ENCODE data around the gene CDK11A. TPM values are rescaled to one million over a fixed set of nuclear protein-coding genes. Genes with fewer than 3 reads are reported as not detected.
"Not testable (repeated sequence)": the region's sequence is repeated elsewhere in the genome, so short reads cannot be mapped to it uniquely, and the experiment has no call there.

Gene CDK11A
- total and polyA plus RNA-seq, 5 donors from 2014 or later = 10.2 to 212 (median 15.6) TPM

DNA sequence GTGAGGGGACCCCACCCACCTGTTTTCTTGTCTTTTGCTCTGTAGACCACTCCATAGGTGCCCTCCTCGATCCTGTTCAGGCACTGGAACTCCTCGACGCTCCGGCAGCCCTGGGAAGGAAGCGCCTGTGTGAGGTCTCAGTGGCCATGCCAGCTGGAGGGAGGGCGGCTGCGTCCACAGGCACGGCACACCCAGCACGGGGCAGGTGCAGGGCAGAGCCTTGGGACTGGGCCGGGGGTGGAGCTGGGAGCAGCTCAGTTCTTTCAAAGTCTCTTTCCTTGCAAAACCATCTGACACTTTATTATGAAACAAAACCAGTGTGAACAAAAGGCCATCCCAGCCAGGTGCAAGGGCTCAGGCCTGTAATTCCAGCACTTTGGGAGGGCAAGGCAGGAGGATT is 18.5 kb downstream of the CDK11A start:
- H3K4me1 ChIP-seq (ENCODE audit: control insufficient read depth, insufficient read depth, low read length, poor library complexity, severe bottlenecking); H3K4me3 ChIP-seq (ENCODE audit: low read depth, low read length); H3K4me3 Mint-ChIP-seq; H3K27ac ChIP-seq (ENCODE audit: insufficient read depth, low read length, poor library complexity, severe bottlenecking); H3K4me1 Mint-ChIP-seq; H3K27me3 Mint-ChIP-seq; H3K27me3 ChIP-seq (ENCODE audit: control insufficient read depth, insufficient read depth, low read length); H3K36me3 ChIP-seq (ENCODE audit: control insufficient read depth, insufficient read depth, low read length); H3K27ac Mint-ChIP-seq; H3K36me3 Mint-ChIP-seq; H3K9me3 Mint-ChIP-seq; H3K9me3 ChIP-seq (ENCODE audit: control insufficient read depth in 2 of 2, low read length in 2 of 2); DNase-seq; ATAC-seq (ENCODE audit: low read depth in 2 of 2): not testable (repeated sequence)

DNA sequence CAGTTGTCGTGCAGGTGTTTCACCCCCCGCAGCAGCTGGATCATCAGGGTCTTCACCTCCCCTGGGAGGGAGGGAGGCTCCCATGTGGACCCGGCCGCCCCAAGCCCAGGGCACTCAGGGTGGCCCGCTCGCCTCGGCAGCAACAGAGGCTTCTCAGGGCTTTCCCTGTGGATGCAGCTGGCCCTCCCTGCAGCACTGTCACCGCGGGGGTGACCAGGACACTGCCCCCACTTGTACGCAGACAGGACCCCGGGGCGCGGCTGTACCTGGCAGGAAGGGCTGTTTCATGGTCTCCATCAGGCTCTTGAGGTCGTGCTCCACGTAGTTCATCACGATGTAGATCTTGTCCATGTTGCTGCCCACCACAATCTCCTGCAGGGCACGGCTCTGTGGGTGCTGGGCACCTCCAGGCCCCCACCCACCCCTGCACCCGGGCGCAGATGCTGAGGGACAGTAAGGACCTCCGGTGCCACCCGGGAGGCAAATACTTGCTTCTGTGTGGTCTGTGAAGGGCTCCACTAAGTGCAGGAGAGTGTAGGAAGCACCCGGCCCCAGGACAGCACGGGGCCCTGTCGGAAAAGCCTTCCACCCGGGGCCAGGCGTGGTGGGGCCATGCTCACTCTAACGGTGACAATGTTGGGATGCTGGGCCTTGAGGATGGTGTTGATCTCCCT is 19.7 kb downstream of the CDK11A start:
- not testable (repeated sequence) for H3K27ac ChIP-seq (ENCODE audit: insufficient read depth, low read length, poor library complexity, severe bottlenecking); H3K4me1 Mint-ChIP-seq; H3K4me3 ChIP-seq (ENCODE audit: low read depth, low read length); H3K4me3 Mint-ChIP-seq; H3K27ac Mint-ChIP-seq; H3K36me3 Mint-ChIP-seq; H3K9me3 Mint-ChIP-seq; H3K9me3 ChIP-seq (ENCODE audit: control insufficient read depth in 2 of 2, low read length in 2 of 2); H3K27me3 Mint-ChIP-seq; H3K27me3 ChIP-seq (ENCODE audit: control insufficient read depth, insufficient read depth, low read length); DNase-seq; H3K4me1 ChIP-seq (ENCODE audit: control insufficient read depth, insufficient read depth, low read length, poor library complexity, severe bottlenecking); ATAC-seq (ENCODE audit: low read depth in 2 of 2); H3K36me3 ChIP-seq (ENCODE audit: control insufficient read depth, insufficient read depth, low read length)

DNA sequence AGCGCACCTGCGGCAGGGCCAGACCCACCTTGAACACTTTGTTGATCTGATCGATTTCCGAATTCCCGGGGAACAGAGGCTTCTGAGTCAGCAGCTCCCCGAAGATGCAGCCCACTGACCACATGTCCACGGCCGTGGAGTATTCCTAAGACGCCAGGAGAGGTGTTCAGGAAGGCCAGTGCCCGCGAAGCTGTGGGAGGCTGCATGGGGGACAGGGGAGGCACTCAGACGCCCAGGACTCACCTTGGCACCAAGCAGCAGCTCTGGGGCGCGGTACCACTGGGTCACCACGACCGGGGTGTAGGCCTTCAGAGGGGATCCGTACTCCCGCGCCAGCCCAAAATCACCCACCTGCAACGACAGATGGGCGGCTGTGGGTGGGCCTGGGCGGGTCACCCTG is 20.4 kb downstream of the CDK11A start:
- Mint-ChIP-seq H3K9me3 (no peaks in the 10 kb centered on the region), H3K27me3 (no peaks in the 10 kb centered on the region), H3K4me1 (no peaks in the 10 kb centered on the region), H3K27ac (no peak overlapping the region), H3K4me3 (no peak overlapping the region), H3K36me3 (no peaks in the 10 kb centered on the region)
- no peak for DNase-seq
- Histone ChIP-seq H3K9me3 (ENCODE audit: control insufficient read depth in 2 of 2, low read length in 2 of 2) (no peaks in the 10 kb centered on the region), H3K27me3 (ENCODE audit: control insufficient read depth, insufficient read depth, low read length) (no peaks in the 10 kb centered on the region), H3K4me3 (ENCODE audit: low read depth, low read length) (no peak overlapping the region), H3K27ac (ENCODE audit: insufficient read depth, low read length, poor library complexity, severe bottlenecking) (no peak overlapping the region), H3K4me1 (ENCODE audit: control insufficient read depth, insufficient read depth, low read length, poor library complexity, severe bottlenecking) (no peaks in the 10 kb centered on the region), H3K36me3 (ENCODE audit: control insufficient read depth, insufficient read depth, low read length) (peaks cover 6% of the 10 kb centered on the region)
- no peak for ATAC-seq (ENCODE audit: low read depth in 2 of 2)

DNA sequence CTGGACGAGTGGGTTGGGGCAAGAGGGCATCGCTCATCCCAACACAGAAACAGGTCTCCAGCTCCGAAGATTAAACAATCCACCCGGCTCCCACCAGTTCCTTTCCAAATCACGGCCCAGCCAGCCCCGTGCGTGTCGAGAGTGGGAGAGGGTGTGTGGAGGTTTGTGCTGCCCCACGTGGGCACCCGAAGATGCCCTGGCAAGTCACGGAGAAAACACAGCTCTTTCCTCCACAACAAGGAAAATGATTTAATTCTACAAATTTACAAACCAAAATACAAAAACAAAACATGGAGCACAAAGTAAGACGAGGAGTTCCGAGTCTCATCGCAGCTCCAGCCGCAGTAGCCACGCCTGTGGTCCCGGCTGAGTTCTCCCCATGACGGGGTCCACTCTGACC is 21.7 kb downstream of the CDK11A start:
- H3K27me3 ChIP-seq (ENCODE audit: control insufficient read depth, insufficient read depth, low read length); H3K9me3 Mint-ChIP-seq; ATAC-seq (ENCODE audit: low read depth in 2 of 2); H3K4me3 ChIP-seq (ENCODE audit: low read depth, low read length); H3K4me3 Mint-ChIP-seq; H3K9me3 ChIP-seq (ENCODE audit: control insufficient read depth in 2 of 2, low read length in 2 of 2); H3K36me3 ChIP-seq (ENCODE audit: control insufficient read depth, insufficient read depth, low read length); H3K27ac ChIP-seq (ENCODE audit: insufficient read depth, low read length, poor library complexity, severe bottlenecking); DNase-seq; H3K4me1 Mint-ChIP-seq; H3K36me3 Mint-ChIP-seq; H3K4me1 ChIP-seq (ENCODE audit: control insufficient read depth, insufficient read depth, low read length, poor library complexity, severe bottlenecking); H3K27me3 Mint-ChIP-seq; H3K27ac Mint-ChIP-seq: not testable (repeated sequence)

DNA sequence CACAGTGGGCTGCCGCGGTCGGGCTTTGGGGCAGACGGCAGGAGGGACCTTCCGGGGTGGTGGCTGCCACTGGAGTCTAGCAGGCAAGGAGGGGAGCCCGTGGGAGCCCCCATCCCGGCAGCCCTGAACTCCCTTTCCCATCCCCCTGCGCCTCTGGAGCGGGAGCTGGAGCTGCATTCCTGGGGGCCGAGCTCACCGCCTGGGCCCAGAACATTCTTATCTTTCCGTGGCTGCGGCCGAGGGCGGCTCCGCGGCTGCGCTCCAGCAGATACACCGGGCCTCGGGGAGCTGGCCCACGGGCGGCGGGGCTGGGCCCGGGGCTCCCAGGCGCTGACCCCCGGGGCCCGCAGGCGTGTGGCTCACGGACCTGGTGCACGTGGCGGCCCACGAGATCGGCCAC is 23.6 kb downstream of the CDK11A start:
- not testable (repeated sequence) for H3K36me3 Mint-ChIP-seq; ATAC-seq (ENCODE audit: low read depth in 2 of 2); H3K27ac Mint-ChIP-seq; H3K4me1 ChIP-seq (ENCODE audit: control insufficient read depth, insufficient read depth, low read length, poor library complexity, severe bottlenecking); H3K9me3 ChIP-seq (ENCODE audit: control insufficient read depth in 2 of 2, low read length in 2 of 2); H3K4me3 ChIP-seq (ENCODE audit: low read depth, low read length); H3K9me3 Mint-ChIP-seq; H3K27me3 Mint-ChIP-seq; DNase-seq; H3K4me1 Mint-ChIP-seq; H3K36me3 ChIP-seq (ENCODE audit: control insufficient read depth, insufficient read depth, low read length); H3K27me3 ChIP-seq (ENCODE audit: control insufficient read depth, insufficient read depth, low read length); H3K27ac ChIP-seq (ENCODE audit: insufficient read depth, low read length, poor library complexity, severe bottlenecking); H3K4me3 Mint-ChIP-seq

DNA sequence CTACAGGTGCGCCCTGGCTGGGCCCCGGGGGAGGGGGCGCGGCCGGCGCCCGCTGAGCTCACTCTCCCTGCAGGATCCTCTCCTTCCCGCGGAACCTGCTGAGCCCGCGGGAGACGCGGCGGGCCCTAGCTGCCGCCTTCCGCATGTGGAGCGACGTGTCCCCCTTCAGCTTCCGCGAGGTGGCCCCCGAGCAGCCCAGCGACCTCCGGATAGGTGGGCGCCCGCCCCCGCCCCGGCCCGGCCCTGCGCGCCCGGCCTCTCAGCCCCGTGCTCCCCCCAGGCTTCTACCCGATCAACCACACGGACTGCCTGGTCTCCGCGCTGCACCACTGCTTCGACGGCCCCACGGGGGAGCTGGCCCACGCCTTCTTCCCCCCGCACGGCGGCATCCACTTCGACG is 24.1 kb downstream of the CDK11A start:
- H3K4me3 ChIP-seq (ENCODE audit: low read depth, low read length); H3K4me1 ChIP-seq (ENCODE audit: control insufficient read depth, insufficient read depth, low read length, poor library complexity, severe bottlenecking); H3K27ac ChIP-seq (ENCODE audit: insufficient read depth, low read length, poor library complexity, severe bottlenecking); H3K27me3 Mint-ChIP-seq; H3K36me3 Mint-ChIP-seq; H3K27ac Mint-ChIP-seq; H3K36me3 ChIP-seq (ENCODE audit: control insufficient read depth, insufficient read depth, low read length); DNase-seq; ATAC-seq (ENCODE audit: low read depth in 2 of 2); H3K4me1 Mint-ChIP-seq; H3K4me3 Mint-ChIP-seq; H3K27me3 ChIP-seq (ENCODE audit: control insufficient read depth, insufficient read depth, low read length); H3K9me3 ChIP-seq (ENCODE audit: control insufficient read depth in 2 of 2, low read length in 2 of 2); H3K9me3 Mint-ChIP-seq: not testable (repeated sequence)

DNA sequence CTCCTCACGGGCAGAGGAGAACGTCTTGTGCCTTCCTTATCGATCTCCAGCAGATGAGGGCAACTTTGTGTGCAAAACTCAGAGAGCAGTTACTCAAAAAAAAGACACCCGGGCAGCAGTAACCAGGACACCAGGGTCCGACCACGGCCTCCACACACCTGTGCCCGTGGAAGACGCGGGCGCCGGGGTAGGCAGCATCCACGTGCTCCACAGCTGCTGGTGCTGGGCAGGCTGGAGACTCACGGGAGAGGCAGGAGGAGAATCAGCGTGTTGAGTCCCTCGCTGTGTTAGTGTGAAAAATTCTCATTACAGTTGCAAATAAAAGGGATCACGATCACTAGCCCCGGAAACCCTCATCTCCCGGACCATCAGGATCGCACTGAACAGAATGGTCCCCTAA is 25.1 kb downstream of the CDK11A start:
- not testable (repeated sequence) for H3K9me3 ChIP-seq (ENCODE audit: control insufficient read depth in 2 of 2, low read length in 2 of 2); DNase-seq; H3K4me1 Mint-ChIP-seq

DNA sequence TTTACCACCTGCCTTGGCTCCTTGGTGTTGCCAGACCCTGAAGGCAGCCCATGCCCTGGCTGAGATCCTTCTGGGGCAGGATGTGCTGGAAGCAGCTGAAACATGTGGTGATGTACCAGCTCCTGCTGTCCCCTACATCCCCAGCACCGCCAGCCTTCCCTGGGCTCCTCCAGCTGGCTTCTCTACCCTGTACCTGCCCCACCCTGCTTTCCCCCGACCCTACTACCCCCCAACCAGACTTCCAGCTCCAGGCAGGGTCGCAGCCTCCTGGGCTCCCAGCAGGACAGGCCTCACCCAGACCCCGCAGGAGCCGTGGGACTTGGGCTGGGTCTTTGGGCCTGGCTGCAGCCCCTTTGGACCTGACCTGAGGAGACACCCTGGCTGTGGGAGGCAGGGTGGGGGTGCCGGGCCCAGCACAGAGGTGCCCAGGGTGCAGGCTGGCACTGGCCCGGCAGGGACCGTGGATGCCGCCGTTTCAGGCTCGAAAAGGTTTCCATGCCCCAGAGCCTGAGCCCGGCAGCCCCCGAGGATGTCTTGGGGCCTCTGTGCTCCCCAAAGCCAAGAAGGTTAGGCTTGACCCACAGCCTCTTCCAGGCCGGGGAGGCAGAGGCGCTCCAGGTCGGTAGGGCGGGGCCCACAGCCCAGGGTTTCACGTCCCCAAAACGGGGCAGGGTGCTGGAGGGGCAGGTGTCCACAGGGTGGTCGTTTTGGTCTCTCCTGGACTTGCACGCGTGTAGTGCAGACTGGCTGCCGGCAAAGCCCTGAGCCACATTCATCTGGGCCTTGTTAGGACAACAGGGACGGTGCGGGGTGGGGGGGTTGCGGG is 26.6 kb downstream of the CDK11A start:
- ATAC-seq (ENCODE audit: low read depth in 2 of 2); H3K4me3 ChIP-seq (ENCODE audit: low read depth, low read length); H3K27me3 Mint-ChIP-seq; H3K4me1 Mint-ChIP-seq; DNase-seq; H3K36me3 ChIP-seq (ENCODE audit: control insufficient read depth, insufficient read depth, low read length); H3K4me1 ChIP-seq (ENCODE audit: control insufficient read depth, insufficient read depth, low read length, poor library complexity, severe bottlenecking); H3K9me3 ChIP-seq (ENCODE audit: control insufficient read depth in 2 of 2, low read length in 2 of 2); H3K27ac ChIP-seq (ENCODE audit: insufficient read depth, low read length, poor library complexity, severe bottlenecking); H3K27ac Mint-ChIP-seq; H3K9me3 Mint-ChIP-seq; H3K4me3 Mint-ChIP-seq; H3K27me3 ChIP-seq (ENCODE audit: control insufficient read depth, insufficient read depth, low read length); H3K36me3 Mint-ChIP-seq: not testable (repeated sequence)

More for the DNA sequence above, 25.1 kb downstream of the CDK11A start:
- not testable (repeated sequence) for H3K27me3 Mint-ChIP-seq; H3K9me3 Mint-ChIP-seq; H3K27me3 ChIP-seq (ENCODE audit: control insufficient read depth, insufficient read depth, low read length); H3K4me3 Mint-ChIP-seq; H3K36me3 ChIP-seq (ENCODE audit: control insufficient read depth, insufficient read depth, low read length); H3K4me1 ChIP-seq (ENCODE audit: control insufficient read depth, insufficient read depth, low read length, poor library complexity, severe bottlenecking); ATAC-seq (ENCODE audit: low read depth in 2 of 2); H3K4me3 ChIP-seq (ENCODE audit: low read depth, low read length); H3K36me3 Mint-ChIP-seq; H3K27ac Mint-ChIP-seq; H3K27ac ChIP-seq (ENCODE audit: insufficient read depth, low read length, poor library complexity, severe bottlenecking)

Measured in CD4-positive, CD25-positive, alpha-beta regulatory T cell (primary cell).